ENCODE data around the gene PCDHB15. TPM values are rescaled to one million over a fixed set of nuclear protein-coding genes. Genes with fewer than 3 reads are reported as not detected.
"Not testable (repeated sequence)": the region's sequence is repeated elsewhere in the genome, so short reads cannot be mapped to it uniquely, and the experiment has no call there.

Gene PCDHB15
- 9.9 TPM for total RNA-seq

DNA sequence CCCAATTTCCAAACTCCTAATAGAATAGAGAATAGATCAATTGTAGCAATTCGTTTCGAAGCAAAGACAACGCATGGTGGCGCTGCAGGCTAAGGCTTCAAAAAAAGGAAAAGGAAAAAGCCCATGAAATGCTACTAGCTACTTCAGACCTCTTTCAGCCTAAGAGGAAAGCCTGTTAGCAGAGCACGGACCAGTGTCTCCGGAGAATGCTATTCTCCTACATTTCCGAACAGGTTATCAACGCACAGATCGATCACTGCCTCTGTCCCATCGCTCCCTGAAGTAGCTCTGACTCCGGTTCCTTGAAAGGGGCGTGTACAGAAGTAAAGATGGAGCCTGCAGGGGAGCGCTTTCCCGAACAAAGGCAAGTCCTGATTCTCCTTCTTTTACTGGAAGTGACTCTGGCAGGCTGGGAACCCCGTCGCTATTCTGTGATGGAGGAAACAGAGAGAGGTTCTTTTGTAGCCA is at the start of gene PCDHB15:
Gene PCDHB15, plus strand, starts transcription at position 146 of the 468 bp plus-strand sequence. Its CDS starts 184 bp downstream, at position 330.
- DNase-seq, result peak; percentile 63

GRCh38 chr5:141196363-141196762 is 48.8 kb upstream of the PCDHB15 start:
- DNase-seq, result no peak

DNA sequence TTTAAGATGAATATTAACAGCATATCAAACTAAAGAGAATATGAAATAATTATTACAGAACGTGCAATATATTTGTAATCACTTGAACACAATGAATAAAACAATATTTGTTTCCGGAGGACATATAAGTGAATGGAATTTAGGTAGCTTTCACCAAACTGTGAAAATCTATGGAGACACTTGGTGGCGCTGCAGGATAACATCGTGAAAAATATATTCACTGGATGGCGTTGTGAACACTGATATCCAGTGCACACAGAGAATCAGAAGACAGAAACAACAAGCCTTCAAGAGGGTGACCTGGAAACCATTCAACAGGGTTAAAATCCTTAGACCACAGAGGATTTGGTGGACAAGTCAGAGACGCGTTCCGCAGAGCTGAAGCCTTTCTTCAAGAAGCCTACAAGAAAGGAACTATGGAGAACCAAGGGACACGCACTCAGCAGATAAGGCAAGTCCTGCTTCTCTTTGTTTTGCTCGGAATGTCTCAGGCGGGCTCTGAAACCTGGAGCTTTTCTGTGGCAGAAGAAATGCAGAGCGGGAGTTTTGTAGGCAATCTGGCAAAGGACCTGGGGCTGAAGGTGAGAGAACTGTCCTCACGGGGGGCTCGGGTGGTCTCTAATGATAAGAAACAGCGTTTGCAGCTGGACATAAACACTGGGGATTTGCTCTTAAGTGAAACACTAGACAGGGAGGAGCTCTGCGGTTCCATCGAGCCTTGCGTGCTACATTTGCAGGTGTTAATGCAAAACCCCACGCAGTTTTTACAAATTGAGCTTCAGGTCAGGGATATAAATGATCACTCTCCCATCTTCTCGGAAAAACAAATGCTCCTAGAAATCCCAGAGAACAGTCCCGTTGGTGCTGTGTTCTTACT is 45.6 kb upstream of the PCDHB15 start, which contains the start of gene PCDHB11:
Gene PCDHB11, plus strand, starts transcription at position 269 of the 877 bp plus-strand sequence. Its CDS starts 148 bp downstream, at position 417.
- DNase-seq, result peak; percentile 9

GRCh38 chr5:141201126-141201525 is 44.1 kb upstream of the PCDHB15 start:
- not testable (repeated sequence) for DNase-seq

- not testable (repeated sequence) for DNase-seq
Observed at GRCh38 chr5:141201646-141202045, 43.5 kb upstream of the PCDHB15 start.

GRCh38 chr5:141208478-141208877 is 36.7 kb upstream of the PCDHB15 start, which contains the start of gene PCDHB12:
PCDHB12 (plus strand) TSS chr5:141208719; CDS start chr5:141208908, 189 bp downstream.
- DNase-seq, result peak; percentile 15

- DNase-seq, result not testable (repeated sequence)
Observed at GRCh38 chr5:141210281-141210680, 34.9 kb upstream of the PCDHB15 start.

- DNase-seq, result not testable (repeated sequence)
Observed at GRCh38 chr5:141210849-141211248, 34.3 kb upstream of the PCDHB15 start.

- peak; percentile 31 for DNase-seq
Observed at GRCh38 chr5:141213656-141214339, 31.4 kb upstream of the PCDHB15 start, which contains the start of gene PCDHB13. PCDHB13 (plus strand) TSS chr5:141213919; CDS start chr5:141214124, 205 bp downstream.

DNA sequence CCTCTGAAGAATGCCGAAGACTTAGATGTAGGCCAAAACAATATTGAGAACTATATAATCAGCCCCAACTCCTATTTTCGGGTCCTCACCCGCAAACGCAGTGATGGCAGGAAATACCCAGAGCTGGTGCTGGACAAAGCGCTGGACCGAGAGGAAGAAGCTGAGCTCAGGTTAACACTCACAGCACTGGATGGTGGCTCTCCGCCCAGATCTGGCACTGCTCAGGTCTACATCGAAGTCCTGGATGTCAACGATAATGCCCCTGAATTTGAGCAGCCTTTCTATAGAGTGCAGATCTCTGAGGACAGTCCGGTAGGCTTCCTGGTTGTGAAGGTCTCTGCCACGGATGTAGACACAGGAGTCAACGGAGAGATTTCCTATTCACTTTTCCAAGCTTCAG is 30.6 kb upstream of the PCDHB15 start:
- DNase-seq, result not testable (repeated sequence)

DNA sequence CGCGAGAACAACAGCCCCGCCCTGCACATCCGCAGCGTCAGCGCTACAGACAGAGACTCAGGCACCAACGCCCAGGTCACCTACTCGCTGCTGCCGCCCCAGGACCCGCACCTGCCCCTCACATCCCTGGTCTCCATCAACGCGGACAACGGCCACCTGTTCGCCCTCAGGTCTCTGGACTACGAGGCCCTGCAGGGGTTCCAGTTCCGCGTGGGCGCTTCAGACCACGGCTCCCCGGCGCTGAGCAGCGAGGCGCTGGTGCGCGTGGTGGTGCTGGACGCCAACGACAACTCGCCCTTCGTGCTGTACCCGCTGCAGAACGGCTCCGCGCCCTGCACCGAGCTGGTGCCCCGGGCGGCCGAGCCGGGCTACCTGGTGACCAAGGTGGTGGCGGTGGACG is 29.7 kb upstream of the PCDHB15 start:
- not testable (repeated sequence) for DNase-seq

DNA sequence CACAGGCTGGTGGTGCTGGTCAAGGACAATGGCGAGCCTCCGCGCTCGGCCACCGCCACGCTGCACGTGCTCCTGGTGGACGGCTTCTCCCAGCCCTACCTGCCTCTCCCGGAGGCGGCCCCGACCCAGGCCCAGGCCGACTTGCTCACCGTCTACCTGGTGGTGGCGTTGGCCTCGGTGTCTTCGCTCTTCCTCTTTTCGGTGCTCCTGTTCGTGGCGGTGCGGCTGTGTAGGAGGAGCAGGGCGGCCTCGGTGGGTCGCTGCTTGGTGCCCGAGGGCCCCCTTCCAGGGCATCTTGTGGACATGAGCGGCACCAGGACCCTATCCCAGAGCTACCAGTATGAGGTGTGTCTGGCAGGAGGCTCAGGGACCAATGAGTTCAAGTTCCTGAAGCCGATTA is 29.2 kb upstream of the PCDHB15 start:
- not testable (repeated sequence) for DNase-seq

DNA sequence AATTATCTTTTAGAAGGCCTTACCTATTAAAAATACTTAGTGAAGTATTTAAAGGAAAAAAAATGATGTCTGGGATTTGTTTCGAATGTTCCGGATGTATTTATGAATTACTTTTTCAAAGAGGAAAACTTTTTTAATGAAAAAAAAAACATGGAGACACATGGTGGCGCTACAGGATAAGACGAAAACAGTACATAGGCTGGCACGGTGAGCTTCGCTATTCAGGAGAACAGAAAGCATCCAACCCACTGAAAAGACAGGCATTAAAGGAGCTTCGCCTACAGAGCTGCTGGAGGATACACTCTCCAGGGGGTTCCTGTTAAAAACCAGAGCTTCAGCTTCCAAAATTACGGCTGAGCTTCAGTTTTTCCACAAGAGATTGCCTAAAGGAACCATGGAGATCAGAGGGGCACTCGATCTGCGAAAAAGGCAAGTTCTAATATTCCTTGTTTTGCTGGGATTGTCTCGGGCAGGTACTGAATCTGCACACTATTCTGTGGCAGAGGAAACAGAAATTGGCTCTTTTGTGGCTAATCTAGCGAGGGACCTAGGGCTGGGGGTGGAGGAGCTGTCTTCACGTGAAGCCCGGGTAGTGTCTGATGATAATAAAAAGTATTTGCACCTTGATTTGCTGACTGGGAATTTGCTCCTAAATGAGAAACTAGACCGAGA is 21.9 kb upstream of the PCDHB15 start, which contains the start of gene PCDHB14:
Gene PCDHB14, plus strand, starts transcription at position 232 of the 672 bp plus-strand sequence. Its CDS starts 163 bp downstream, at position 395.
- peak; percentile 46 for DNase-seq

DNA sequence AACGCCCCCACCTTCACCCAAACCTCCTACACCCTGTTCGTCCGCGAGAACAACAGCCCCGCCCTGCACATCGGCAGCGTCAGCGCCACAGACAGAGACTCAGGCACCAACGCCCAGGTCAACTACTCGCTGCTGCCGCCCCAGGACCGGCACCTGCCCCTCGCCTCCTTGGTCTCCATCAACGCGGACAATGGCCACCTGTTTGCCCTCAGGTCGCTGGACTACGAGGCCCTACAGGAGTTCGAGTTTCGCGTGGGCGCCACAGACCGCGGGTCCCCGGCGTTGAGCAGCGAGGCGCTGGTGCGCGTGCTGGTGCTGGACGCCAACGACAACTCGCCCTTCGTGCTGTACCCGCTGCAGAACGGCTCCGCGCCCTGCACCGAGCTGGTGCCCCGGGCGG is 20.4 kb upstream of the PCDHB15 start:
- DNase-seq, result not testable (repeated sequence)

- DNase-seq, result not testable (repeated sequence)
Observed at GRCh38 chr5:141225421-141225820, 19.8 kb upstream of the PCDHB15 start.

DNA sequence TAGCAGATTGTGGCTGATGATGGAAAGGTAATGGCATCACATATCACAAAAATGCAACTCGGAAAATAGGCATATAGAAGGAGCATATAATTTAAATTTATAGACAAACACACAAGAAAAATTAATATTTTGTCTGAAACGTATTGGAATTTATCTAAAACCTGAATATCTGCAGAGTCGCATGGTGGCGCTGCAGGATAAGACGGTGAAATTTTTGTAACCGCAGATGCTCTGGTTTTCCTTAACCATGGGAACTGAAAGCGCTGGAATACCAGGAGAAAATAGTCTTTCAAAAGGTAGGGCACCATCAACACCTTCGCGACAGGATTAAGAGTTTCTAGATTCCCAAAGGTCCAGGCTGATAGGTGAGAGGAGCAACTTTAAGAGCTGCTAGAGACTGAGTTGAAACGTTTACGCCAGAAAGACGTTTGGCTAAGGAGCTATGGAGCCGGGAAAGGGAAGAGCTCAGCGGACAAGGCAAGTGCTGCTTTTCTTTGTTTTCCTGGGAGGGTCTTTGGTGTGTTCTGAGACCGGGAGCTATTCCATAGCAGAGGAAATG is 11.0 kb upstream of the PCDHB15 start:
- DNase-seq, result peak; percentile 41

DNA sequence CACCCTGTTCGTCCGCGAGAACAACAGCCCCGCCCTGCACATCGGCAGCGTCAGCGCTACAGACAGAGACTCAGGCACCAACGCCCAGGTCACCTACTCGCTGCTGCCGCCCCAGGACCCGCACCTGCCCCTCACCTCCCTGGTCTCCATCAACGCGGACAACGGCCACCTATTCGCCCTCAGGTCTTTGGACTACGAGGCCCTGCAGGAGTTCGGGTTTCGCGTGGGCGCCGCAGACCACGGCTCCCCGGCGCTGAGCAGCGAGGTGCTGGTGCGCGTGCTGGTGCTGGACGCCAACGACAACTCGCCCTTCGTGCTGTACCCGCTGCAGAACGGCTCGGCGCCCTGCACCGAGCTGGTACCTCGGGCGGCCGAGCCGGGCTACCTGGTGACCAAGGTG is 9.3 kb upstream of the PCDHB15 start:
- DNase-seq, result not testable (repeated sequence)

- DNase-seq, result no peak
Observed at GRCh38 chr5:141236516-141237313, 8.5 kb upstream of the PCDHB15 start.

DNA sequence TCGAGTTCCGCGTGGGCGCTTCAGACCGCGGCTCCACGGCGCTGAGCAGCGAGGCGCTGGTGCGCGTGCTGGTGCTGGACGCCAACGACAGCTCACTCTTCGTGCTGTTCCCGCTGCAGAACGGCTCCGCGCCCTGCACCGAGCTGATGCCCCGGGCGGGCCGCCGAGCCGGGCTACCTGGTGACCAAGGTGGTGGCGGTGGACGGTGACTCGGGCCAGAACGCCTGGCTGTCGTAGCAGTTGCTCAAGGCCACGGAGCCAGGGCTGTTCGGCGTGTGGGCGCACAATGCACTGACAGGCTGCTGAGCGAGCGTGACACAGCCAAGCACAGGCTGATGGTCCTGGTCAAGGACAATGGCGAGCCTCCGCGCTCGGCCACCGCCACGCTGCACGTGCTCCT is 3.7 kb upstream of the PCDHB15 start:
- DNase-seq, result no peak

GRCh38 chr5:141246971-141247370 is 1.8 kb downstream of the PCDHB15 start:
- DNase-seq, result not testable (repeated sequence)

- not testable (repeated sequence) for DNase-seq
Observed at GRCh38 chr5:141247434-141247833, 2.2 kb downstream of the PCDHB15 start.
